ENCODE results near the gene PPP5C.
"Not testable (repeated sequence)": the region's sequence is repeated elsewhere in the genome, so short reads cannot be mapped to it uniquely, and the experiment has no call there.

The PPP5C gene

DNA sequence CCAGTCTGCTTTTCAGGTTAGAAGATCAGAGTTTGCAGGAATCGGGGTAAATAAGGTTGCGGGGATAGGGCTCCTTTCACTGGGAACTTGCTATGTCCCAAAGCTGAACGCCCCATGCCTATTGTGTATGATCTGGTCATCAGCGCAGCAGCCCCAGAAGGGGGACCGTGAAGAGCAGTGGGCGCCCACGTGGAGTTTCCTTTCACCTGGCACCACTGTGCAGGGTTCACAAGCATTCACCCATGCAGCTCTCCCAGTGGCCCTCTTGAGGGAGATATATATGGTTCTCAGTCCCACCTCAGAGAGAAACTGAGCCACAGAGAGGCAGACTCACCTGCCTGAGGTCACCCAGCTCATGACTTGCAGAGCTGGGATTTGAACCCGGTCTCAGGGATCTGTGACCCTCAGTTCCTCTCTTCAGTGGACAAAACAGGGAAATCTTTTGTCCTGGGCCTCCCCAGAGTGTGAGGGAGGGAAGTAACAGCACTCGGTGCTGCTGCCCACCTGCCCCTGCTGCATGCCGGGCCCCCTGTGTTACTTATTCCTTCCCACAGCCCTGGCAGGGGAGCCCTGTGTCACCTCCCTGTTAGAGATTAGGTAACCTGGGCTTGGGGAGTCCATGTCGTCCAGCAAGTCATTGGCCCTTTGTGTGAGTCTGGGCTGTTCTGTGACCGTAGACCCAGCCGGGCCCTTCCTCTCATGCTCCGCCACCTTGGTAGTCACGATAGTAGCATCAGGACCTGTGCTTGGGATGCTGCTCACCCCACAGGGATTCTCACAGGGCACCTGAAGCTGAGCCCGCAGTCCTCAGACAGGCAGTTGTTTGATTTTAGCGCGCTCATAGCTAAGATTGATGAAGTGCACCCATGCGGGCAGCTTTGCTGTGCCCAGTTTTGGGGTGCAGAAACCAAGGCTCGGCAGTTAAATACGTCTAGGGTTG is 27.9 kb downstream of the PPP5C start:
- Histone ChIP-seq H3K4me3 (ENCODE audit: insufficient read depth, low read length, poor library complexity, severe bottlenecking) (no peak overlapping the region), H3K36me3 (ENCODE audit: low read length) (0 out of 2 replicates have a peak, but pooled peaks cover 14% of the 10 kb centered on the region), H3K27ac (ENCODE audit: low read depth, low read length) (no peak overlapping the region), H3K9me2 (replicated peaks; ENCODE audit: insufficient read depth, low read length) (no peaks in the 10 kb centered on the region), H3K4me2 (ENCODE audit: low read depth, low read length, poor library complexity, severe bottlenecking) (no peak overlapping the region), H3K9ac (ENCODE audit: low read length) (no peak overlapping the region), H3K27me3 (ENCODE audit: low read length) (no peaks in the 10 kb centered on the region), H3F3A (ENCODE audit: insufficient read depth) (no peaks in the 10 kb centered on the region), H4K20me1 (ENCODE audit: low read depth, low read length) (0 out of 2 replicates have a peak, but pooled peaks cover 4% of the 10 kb centered on the region), H3K9me3 (ENCODE audit: insufficient read depth, low read length) (no peaks in the 10 kb centered on the region), H2AFZ (ENCODE audit: low read depth, low read length, severe bottlenecking) (no peak overlapping the region), H3K79me2 (ENCODE audit: insufficient read depth, low read length) (peaks cover 37% of the 10 kb centered on the region)
- TF ChIP-seq EZH2phosphoT487 (conservative IDR thresholded peaks at IDR 0.05; ENCODE audit: low read length) (no peak), CTCF (IDR thresholded peaks at IDR 0.05; ENCODE audit: insufficient read depth, low read length, poor library complexity, severe bottlenecking) (no peak)

DNA sequence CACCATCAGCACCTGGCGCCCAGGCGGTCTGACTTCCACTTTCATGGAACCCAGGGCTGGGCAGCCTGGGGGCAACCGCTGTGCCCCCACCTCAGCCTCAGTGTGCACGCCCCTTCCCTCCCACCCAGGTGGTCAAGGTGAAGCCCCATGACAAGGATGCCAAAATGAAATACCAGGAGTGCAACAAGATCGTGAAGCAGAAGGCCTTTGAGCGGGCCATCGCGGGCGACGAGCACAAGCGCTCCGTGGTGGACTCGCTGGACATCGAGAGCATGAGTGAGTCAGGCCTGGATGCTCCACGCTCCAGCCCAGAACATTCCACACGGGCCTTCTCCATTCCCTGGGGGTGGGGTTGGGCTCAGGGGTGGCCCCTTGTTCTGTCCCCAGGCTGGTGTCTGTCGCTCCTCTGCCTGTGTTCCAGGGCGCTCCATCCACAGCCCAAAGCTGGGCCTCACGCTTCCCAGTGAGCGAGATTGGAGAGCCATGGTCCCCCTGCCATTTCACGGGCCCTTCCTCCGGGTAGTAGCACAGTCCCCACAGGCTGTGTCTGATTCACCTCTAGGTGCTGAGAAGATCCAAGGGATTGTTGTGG is 28.7 kb downstream of the PPP5C start:
- H3K36me3 ChIP-seq (ENCODE audit: low read length), result peaks cover 14% of the 10 kb centered on the region; the same call in 1 of the 2 replicates
- H3K27me3 ChIP-seq (ENCODE audit: low read length); H3K9me2 ChIP-seq (replicated peaks; ENCODE audit: insufficient read depth, low read length); H3F3A ChIP-seq (ENCODE audit: insufficient read depth); H3K27ac ChIP-seq (ENCODE audit: low read depth, low read length); H4K20me1 ChIP-seq (ENCODE audit: low read depth, low read length); H3K4me3 ChIP-seq (ENCODE audit: insufficient read depth, low read length, poor library complexity, severe bottlenecking); H3K4me2 ChIP-seq (ENCODE audit: low read depth, low read length, poor library complexity, severe bottlenecking); H2AFZ ChIP-seq (ENCODE audit: low read depth, low read length, severe bottlenecking); H3K9me3 ChIP-seq (ENCODE audit: insufficient read depth, low read length); H3K9ac ChIP-seq (ENCODE audit: low read length): not testable (repeated sequence)
- peaks cover 34% of the 10 kb centered on the region for H3K79me2 ChIP-seq (ENCODE audit: insufficient read depth, low read length)

- Histone ChIP-seq H3K9me2 (replicated peaks; ENCODE audit: insufficient read depth, low read length) (no peaks in the 10 kb centered on the region), H3K4me2 (ENCODE audit: low read depth, low read length, poor library complexity, severe bottlenecking) (no peak overlapping the region), H2AFZ (ENCODE audit: low read depth, low read length, severe bottlenecking) (no peak overlapping the region), H3K79me2 (ENCODE audit: insufficient read depth, low read length) (peaks cover 34% of the 10 kb centered on the region), H4K20me1 (ENCODE audit: low read depth, low read length) (0 out of 2 replicates have a peak, but pooled peaks cover 7% of the 10 kb centered on the region), H3K27me3 (ENCODE audit: low read length) (no peaks in the 10 kb centered on the region), H3K9me3 (ENCODE audit: insufficient read depth, low read length) (no peaks in the 10 kb centered on the region), H3K9ac (ENCODE audit: low read length) (no peak overlapping the region), H3F3A (ENCODE audit: insufficient read depth) (no peaks in the 10 kb centered on the region), H3K36me3 (ENCODE audit: low read length) (peaks cover 21% of the 10 kb centered on the region; the same call in 1 of the 2 replicates), H3K4me3 (ENCODE audit: insufficient read depth, low read length, poor library complexity, severe bottlenecking) (no peak overlapping the region), H3K27ac (ENCODE audit: low read depth, low read length) (no peak overlapping the region)
- no peak for TF ChIP-seq CTCF (IDR thresholded peaks at IDR 0.05; ENCODE audit: insufficient read depth, low read length, poor library complexity, severe bottlenecking)
- no peak for TF ChIP-seq EZH2phosphoT487 (conservative IDR thresholded peaks at IDR 0.05; ENCODE audit: low read length)
Observed at GRCh38 chr19:46376241-46377153, 29.6 kb downstream of the PPP5C start.

Data from SU-DHL-6 (cell line).